NCI-H345 treated with DMSO at 0.1 percent for 48 hours (cell line): Measurements from ENCODE around the gene BACE2.

Source experiments
- DNase-seq: peaks from one replicate; lab custom pipeline; 2025; ENCODE audit not compliant: unreplicated experiment; lab: John Stamatoyannopoulos, UW

The BACE2 gene

GRCh38 chr21:41147979-41148355 lies 20.0 kb upstream of the BACE2 start:
- no peak for DNase-seq

- DNase-seq = no peak
Measured at GRCh38 chr21:41148798-41149197, 19.2 kb upstream of the BACE2 start.

- no peak for DNase-seq
Measured at GRCh38 chr21:41149199-41149598, 18.8 kb upstream of the BACE2 start.

- DNase-seq = no peak
Measured at GRCh38 chr21:41152147-41152546, 15.8 kb upstream of the BACE2 start.

- no peak for DNase-seq
Measured at GRCh38 chr21:41153443-41153842, 14.5 kb upstream of the BACE2 start.

GRCh38 chr21:41156142-41156541 lies 11.8 kb upstream of the BACE2 start:
- DNase-seq = no peak

- no peak for DNase-seq
Measured at GRCh38 chr21:41158026-41158425, 9.9 kb upstream of the BACE2 start.

- DNase-seq = no peak
Measured at GRCh38 chr21:41160036-41160435, 7.9 kb upstream of the BACE2 start.

- DNase-seq = no peak
Measured at GRCh38 chr21:41161428-41161827, 6.5 kb upstream of the BACE2 start.

GRCh38 chr21:41162096-41162495 lies 5.9 kb upstream of the BACE2 start:
- no peak for DNase-seq

- no peak for DNase-seq
Measured at GRCh38 chr21:41163091-41163490, 4.9 kb upstream of the BACE2 start.

GRCh38 chr21:41164052-41164451 lies 3.9 kb upstream of the BACE2 start:
- no peak for DNase-seq

- DNase-seq = peak; percentile 12
Measured at GRCh38 chr21:41164981-41165655, 2.8 kb upstream of the BACE2 start.

- no peak for DNase-seq
Measured at GRCh38 chr21:41166884-41167283, 1.1 kb upstream of the BACE2 start.

GRCh38 chr21:41168391-41169257 lies 664 bp downstream of the BACE2 start:
- DNase-seq = peak; percentile 74

- no peak for DNase-seq
Measured at GRCh38 chr21:41169258-41169576, 1.3 kb downstream of the BACE2 start.

GRCh38 chr21:41169701-41170100 lies 1.7 kb downstream of the BACE2 start:
- DNase-seq = no peak

GRCh38 chr21:41170442-41170841 lies 2.5 kb downstream of the BACE2 start:
- no peak for DNase-seq

- DNase-seq = no peak
Measured at GRCh38 chr21:41170859-41171609, 3.1 kb downstream of the BACE2 start.

- no peak for DNase-seq
Measured at GRCh38 chr21:41175080-41175479, 7.1 kb downstream of the BACE2 start.

- DNase-seq = no peak
Measured at GRCh38 chr21:41176846-41177245, 8.9 kb downstream of the BACE2 start.

GRCh38 chr21:41180752-41181151 lies 12.8 kb downstream of the BACE2 start:
- no peak for DNase-seq
